Embryonic facial prominence (tissue), 1 donor: ENCODE measurements around the gene TTLL12.

Experiments
- DNase-seq: peaks from one replicate; pipeline ENCODE4 v3.0.0-alpha.2; 2016; ENCODE audit errors: extremely low spot score

The TTLL12 gene

DNA sequence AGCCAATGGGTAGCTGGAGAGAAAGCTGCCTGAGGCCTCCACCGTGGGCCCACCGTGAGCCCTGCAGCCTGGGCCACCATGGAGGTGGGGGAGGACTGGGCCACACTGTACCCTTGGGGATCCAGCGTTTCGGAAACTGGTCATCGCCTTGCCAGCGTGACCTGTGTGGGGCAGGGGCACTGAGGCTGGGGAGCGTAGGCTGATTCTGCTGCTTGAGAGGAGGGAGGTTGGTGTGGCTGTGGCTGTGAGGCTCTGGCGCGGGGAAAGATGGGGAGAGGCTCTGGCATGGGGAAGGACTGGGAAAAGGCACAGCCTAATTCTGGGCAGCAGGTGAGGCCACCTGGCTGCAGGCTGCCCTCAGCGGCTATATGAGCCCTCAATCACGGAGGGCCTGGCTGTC lies 12.6 kb upstream of the TTLL12 start:
- no peak for DNase-seq

DNA sequence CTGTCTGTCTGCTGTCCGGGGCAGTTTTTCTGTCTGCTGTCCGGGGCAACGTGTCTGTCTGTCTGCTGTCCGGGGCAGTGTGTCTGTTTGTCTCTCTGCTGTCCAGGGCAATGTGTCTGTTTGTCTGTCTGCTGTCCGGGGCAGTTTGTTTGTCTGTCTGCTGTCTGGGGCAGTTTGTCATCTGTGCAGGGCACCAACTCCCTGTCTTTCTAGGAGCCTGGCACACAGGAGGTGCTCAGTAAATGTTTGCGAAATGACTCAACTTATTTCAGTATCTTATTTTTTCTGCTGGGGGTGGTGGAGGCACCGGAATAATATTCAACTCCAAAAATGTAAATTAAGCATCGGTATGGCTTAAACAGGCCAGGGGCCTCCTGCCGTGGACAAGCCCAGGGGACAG lies 12.0 kb upstream of the TTLL12 start:
- DNase-seq: no peak

DNA sequence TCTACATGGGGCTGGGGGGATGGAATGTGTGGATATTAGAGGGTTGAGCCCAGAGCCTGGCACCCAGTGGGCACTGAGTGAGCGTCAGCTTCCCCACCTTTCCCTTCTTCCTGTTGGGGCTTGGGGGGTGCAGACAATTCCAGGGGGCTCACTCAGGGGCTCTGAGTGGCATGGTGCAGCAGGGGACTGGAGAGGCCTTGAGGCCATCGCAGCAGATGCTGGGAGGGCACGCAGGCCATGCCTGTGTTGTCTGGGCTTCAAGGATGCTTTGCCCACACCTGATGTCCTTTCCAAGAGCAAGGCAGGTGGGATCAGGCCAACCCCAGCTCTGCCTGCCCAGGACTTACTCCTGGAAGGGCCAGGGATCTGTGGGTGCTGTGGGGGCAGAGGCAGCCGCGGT lies 11.2 kb upstream of the TTLL12 start:
- DNase-seq: no peak

DNA sequence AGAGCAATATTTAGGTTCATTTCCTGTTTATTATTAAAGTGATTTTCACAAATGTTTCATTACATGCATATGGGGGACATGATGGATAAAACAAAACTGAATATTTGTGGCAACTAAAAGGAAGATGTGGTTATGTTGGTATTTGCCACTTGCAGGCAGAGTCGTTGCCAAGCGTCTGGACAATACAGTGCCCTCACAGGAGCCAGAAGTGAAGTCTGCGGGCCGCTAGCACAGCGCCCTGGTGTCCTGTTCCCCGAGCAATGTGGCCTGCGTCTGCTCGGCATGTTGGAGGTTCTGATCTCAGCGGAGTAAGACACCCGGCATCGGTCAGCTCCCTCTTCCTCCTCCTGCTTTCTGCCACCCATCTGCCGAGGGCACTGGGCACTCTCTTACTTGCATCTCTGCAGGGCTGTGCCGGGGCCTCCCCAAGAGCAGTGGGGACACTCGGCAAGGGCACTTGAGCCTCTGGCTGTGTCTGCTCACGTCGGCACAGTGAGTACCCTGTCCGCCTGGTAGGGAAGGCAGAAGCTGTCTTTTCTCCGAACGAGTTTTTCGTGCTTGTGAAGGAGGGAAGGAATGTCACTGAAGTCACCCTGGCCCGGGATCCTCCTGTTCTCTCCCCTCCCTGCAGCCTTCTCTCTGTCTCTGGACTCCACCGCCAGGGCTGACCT lies 10.5 kb upstream of the TTLL12 start:
- no peak for DNase-seq

DNA sequence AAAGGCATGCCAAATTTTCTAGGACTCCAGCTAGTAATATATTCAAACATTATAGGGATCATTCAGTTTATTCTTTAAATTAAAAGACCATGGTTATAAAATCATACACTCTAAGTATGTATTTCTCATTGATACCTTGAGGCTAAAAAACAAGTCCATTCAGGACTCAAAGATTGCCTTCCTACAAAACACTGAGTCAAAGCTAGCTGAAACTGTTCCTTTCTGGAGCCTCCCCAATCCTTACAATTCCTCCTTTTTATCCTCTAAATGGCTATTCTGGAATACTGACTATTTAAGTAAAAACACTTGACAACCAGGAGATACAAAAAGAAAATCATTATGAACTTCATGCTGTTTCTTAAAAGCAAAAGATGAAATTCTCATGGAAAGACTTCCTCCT lies 4.9 kb upstream of the TTLL12 start:
- no peak for DNase-seq

DNA sequence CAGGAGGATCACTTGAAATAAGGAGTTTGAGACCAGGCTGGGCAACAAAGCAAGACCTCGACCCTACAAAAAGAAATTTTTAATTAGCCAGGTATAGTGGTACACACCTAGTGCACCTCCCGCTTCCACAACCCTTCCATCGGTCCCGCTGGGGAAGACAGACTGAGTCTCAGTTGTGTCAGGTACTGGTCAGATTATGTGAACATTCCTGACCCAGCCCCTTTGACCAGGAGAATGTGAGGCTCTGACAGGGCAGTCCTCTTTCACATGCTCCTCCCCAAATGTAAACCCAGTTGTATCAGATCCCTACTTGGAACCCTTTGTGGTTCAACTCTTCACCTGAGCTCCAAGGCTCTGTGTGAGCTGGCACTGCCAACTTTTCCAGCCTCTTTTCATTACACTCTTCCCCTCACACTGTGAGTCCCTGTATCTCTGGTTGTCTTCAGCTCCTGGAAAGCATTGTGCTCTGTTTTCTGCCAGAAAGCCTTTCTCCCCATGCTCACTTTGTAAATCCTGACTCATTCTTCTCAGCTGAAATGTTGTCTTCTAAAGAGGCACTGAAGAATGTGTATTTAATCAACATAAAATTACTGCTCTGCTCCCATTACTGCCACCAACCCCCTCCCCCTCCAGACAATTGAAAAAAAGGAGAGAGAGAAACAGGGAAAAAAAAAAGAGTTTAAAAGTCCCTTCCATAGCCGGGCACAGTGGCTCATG lies 2.1 kb upstream of the TTLL12 start:
- DNase-seq: no peak

DNA sequence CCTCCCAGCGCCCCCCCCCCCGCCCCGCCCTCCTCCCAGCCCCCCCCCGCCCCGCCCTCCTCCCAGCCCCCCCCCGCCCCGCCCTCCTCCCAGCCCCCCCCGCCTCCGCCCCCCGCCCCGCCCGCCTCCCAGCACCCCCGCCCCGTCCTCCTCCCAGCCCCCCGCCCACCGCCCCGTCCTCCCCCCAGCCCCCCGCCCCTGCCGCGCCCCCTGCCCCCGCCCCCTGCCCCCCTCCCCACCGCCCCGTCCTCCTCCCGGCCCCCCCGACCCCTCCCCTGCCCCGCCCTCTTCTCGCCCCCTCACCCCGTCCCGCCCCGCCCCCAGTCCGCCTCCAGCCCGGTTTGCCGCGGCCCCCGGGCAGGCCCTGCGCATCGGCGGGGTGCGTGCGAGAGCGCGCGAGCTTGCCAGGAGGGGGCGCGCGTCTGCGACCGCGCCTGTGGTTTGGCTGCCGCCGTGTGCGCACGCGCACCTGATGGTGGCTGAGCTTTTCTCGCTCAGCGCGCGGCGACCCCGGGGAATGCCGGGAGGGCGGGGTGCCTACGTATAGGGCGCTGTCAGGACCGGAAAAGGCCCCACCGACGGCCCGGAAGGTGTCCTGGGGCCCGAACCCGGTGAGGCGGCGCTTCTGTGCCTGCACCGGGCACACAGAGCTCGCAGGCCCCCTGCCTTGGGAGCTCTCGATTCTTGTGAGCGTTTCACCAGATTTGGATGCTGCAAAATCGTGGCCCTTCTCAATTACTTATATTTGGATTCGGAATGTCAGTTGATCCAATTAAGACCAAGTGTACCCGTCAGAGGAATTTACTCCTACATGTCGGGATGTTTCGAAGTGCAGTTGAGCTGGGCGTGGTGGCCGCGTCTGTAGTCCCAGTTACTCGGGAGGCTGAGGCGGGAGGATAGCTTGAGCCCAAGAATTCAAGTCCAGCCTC lies 501 bp upstream of the TTLL12 start:
- peak; percentile 87 for DNase-seq

DNA sequence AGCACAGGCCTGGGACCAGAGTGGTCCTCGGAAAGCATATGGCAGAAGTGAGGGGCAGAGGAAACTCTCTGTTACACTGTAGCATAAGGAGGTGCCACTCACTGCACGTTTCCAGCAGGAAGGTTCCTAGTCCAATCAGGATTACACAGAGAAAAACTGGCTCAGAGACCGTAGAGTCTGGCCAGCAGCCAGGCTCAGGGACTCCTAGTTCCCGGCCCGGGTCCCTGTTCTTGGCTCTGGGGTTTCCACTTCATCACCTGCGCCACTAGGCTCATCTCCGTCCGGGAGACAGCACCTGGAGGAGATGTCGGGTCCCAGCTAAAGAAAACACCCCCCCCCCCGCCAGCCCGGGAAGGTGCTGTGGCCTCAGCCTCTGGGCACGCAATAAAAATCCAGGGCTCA lies 1.1 kb downstream of the TTLL12 start:
- no peak for DNase-seq

DNA sequence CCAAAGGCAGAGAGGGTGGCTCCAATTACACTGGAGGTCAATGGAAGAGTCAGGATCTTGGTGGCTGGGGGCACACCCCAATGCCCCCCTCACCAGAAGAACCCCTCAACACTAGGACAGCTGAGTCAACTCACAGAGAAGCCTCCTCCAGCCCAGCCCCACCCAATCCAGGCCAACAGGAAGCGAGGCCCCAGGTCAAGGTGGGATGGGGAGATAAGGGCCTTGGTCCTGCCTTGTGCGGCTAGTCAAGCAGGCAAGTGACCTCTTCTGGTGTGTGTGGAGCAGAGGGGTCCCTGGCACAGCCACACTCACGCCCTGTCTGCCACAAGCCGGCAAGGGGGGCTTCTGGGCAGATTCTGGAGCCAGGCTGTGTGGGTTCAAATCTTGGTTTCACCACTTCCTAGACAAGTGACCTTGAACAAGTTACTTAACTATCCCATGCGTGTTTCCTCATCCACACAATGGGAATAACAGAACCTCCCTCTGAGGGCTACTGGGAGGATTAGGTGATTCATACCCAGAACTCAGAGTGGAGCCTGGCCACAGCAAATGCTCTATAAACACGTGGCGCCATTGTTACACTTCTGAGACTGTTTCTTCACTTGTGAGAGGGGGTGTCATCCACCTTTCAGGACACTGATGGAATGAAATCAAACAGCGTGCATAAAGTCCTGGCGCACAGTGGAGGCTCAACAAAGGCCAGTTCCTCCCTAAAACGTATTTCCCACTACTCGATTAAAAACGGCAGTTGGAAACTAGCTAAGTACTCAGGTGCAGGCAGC lies 3.2 kb downstream of the TTLL12 start:
- DNase-seq: no peak

DNA sequence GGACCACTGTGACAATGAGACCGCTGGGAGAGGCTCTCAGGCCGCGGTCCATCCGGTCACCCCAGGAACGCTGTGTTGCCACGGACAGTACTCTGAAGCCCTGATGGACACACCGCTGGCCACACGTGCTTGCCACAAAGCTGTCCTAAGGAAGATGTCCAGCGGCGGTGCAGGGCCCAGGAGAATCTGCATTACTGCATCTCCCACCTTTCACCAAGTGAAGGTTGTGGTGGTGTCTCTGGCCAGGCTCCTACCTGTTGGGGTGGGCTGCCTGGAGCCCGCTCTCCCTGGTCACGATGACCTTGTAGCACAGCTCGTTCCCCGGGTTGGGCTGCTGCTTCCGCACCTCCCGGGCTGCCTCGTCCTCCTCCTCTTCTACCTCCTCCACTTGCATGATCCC lies 4.2 kb downstream of the TTLL12 start:
- no peak for DNase-seq

DNA sequence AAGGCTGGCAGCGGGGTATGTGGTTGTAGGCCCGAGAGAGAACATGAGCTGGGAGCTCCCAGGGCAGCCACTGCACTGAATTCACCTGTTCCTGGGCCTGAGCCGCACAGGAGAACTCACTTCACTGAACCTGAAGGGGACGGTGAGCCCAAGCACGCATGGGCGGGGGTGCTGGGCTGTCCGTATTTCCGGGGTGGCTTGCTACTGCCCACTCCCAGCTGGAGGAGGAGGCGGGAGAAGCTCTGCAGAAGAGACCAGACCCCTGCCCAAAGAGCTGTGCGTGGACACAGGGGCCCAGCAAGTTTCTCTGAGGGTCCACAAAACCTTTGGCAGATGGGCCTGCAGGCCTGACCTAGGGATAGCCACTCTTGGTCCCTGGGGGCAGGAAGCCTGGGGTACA lies 4.8 kb downstream of the TTLL12 start:
- DNase-seq: no peak

DNA sequence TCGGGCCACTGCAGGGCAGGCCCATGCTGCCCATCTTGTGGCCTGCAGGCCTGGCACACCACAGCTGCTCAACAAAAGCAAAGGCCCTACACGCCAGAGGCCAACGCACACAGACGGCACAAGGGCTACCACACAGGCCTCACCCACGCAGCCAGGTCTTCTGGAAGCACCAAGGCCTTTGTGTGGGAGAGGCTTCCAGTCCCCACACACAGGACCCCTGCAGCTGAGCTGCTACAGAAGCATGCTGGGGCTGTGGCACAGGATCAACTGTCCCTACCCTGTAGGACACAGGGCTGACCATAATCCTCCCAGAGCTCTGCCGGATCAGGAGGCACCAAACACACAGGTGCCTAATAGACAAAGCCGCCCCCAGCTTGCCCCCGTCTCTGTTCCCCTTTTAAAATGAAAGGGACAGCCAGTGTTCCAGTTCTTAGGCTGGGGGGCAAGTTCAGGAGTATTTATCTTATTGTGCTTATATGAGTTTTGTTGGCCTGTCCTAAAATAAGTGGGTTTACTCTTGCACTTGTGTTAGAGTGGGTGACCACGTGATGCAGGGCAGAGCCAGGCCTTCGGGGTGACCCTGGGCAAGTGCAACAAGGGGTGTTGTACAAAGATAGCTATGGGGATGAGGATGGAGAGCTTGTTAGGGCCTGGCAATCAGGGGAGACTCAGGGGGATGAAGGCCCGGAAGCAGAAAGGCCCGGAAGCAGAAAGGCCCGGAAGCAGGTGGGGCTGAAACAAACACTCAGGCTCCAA lies 5.4 kb downstream of the TTLL12 start:
- DNase-seq: no peak

DNA sequence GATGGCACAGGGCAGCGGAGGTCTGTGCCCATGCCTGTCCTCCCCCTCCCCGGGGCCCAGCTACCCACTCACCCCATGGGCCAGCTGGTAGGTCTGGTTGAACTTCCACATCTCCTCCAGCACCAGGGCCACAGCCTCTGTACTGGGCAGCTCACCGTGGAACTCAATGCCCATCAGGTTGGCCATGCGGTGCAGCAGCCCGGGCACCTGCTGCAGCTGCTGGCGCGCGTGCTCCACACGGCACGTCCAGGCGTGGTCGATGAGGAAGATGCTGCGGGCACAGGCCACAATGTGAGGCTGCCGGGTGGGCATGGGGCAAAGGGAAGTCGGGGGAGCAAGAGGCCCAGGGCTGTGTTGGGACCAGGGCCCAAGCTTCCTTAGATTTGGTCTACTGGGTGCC lies 6.3 kb downstream of the TTLL12 start:
- no peak for DNase-seq

DNA sequence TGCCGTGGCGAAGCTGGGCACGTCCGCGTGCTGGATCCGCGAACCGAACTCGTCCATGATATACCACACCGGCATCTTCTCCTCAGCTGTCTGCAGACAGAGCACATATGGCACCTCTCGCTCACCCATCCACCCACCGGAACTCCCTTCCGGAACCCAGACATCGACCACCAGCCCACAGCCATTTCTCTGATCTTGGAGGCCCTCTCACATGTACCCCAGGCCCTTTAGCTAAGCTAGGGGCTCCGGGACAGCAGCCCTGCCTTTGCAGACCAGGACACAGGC lies 7.1 kb downstream of the TTLL12 start:
- no peak for DNase-seq

DNA sequence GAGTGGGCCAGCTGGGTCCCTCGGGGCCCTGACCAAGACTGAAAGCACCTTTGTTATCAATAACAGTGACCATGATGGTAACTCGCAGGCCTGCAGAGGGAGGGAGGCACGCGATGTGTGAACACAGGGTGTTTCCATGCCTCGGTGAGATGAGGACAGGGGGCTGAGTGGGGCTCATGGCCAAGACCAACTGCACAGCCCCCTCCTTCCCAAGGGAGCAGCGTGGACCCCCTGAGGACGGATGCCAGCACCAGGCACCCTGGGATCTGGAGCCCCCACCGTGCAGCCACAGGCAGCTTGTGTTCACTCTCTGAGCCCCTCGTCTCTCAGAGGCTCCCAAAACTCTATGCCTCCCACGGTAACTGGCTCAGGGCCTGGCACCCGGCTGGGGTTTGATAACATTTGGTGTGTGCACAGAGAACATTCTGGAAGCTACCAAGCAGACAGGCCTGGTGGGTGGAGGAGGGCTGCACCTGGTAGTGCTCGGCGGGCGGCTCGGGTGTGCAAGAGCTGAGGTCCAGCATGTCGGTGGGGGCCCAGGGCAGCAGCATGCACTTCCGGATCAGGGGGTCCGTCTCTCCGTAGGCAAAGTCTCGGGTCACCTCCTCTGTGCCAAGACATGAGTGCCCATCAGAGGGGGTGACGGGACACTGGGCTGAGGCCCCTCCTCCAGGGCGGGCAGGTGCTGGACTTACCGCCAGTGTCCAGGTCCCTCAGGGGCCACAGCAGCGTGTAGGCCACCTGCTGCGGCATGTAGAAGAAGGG lies 7.6 kb downstream of the TTLL12 start:
- DNase-seq: no peak

DNA sequence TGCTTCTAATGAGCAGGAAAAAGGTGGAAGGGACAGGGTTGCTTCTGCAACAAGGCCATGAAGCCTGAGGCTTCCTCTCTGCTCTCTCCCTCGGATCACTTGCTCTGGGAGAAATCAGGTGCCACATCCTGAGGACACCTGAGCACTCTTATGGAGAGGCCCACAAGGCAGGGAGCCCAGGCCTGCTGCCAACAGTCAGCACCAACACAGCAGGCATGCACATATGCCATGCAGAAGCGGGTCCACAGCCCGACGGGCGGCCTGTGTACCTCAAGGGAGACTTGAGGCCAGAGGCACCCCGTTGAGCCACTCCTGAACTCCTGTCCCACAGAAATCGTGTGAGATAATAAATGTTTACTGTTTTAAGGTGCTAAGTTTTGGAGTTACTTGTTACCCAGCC lies 9.5 kb downstream of the TTLL12 start:
- no peak for DNase-seq

DNA sequence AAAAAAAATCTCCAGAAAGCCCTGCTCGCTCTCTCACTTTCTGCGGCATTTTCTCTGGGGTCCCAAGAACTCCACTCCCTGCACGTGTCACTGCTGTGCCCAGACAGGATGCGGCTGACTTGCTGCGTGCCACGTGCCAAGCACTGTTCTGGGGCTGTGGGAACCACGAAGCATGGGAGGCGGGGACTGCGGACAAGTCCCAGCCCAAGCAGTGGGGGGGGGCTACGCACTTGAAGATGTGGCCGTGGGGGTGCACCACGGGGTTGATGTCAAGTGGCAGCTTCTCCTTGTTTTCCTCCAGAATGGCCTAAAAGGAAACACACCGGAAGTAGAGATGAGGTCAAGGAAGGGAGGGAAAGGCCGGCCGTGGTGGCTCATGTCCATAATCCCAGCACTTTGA lies 10.8 kb downstream of the TTLL12 start:
- DNase-seq: no peak

DNA sequence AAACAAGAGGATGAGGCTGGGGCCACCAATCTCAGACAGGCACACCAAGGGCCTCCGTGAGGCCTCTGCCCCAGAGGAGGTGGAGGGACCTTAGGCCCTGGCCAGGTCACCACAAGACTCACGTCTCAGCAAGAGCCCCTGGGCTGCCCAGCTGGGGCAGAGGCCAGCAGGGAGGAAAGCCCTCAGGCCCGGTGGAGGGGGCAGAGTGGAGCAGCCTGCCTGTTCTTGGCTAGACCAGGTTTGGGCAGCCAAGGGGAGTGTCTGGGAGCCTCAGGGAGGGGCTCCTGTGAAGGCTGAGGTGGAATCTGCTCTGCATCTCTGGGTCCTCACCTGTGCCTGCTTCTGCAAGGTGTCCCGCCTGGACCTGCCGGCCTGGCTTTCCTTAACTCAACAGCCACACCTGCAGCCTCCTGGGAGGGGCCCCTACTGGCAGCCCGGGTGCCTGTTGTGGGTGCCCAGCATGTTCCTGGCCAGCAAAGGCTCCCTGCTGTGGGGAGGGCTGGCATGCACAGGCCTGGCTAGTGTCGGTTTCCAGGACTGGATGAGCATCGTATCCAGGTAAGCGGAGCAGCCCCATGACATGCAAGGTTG lies 11.9 kb downstream of the TTLL12 start:
- DNase-seq: no peak

DNA sequence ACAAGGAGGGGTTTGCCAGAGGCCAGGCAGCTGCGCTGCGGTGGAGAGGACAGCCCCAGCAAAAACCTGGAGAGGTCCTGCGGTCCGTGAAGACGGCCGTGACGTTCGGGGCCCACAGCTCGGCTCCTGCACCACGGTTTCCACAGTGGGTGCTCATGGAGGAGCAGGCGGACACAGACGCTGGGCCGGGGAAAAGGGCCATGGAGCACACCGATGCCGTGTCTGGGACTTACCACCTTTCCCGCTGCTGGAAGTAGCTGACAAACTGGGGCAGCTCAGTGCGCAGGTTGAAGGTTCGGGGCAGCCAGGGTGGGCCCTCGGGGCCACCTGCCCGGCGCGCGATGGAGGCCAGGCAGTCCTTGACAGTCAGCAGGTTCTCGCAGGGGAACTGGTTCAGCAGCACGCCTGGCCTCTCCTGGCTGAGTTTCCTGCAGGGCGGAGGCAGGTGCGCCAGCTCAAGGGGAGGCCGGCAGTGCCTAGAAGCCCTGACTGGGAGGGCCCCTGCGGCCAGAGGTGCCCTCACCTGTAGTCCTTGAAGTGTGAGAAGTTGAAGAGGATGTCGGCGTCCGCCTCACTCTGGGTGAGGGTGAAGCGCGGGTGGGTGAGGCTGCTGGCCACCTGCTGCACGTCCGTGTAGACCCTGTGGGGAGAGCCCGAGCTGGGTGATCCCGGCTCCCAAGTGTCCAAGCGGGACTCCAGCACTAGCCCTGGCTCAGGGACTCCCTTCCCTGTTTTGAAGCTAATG lies 12.8 kb downstream of the TTLL12 start:
- DNase-seq: no peak

DNA sequence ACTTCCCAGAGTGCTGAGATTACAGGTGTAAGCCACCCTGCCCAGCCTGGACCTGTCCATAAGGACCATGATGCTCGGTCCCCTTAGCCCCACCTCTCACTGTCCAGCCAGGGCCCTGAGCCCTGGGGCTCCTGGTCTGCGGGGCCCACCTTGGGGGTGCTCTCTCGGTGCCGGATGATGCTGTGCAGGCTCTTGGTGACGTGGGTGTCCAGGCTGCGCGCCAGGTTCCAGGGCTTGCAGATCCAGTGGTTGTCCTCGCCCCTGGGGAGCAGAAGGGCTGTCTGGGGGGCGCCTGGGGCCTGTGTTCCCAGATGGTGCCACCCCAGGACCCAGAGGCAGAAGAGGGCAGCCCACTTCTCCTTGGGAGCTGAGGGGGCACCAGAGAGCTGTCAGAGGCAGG lies 13.4 kb downstream of the TTLL12 start:
- no peak for DNase-seq
